ENCODE data around the gene CD81. TPM values are rescaled to one million over a fixed set of nuclear protein-coding genes. Genes with fewer than 3 reads are reported as not detected.

CD81 gene
- total and polyA plus RNA-seq, 10 of the 15 experiments (the other 5 are each of a cell fraction or from before 2014, with no cell fraction given) = 2.0 to 145 (median 57.2) TPM

GRCh38 chr11:2385156-2386151 is 8.3 kb downstream of the CD81 start:
- ATAC-seq = peak; percentile 13
- no TSS peak for BruUV-seq (replicated peaks)
- WGBS (ENCODE audit: insufficient coverage, insufficient replicate concordance, low lambda C conversion rate, missing lambda C conversion rate) = 3% methylated on average over 42 of the region's 48 CpGs
- Histone ChIP-seq H3K4me1 (ENCODE audit: control insufficient read depth, insufficient read depth, low read length) (peaks cover 90% of the 10 kb centered on the region), H3K9ac (ENCODE audit: control insufficient read depth, insufficient read depth, low read length) (peak overlapping the region; percentile 69), H3K4me2 (ENCODE audit: control insufficient read depth, insufficient read depth) (peak overlapping the region; percentile 98), H3K9me3 (replicated peaks; ENCODE audit: control insufficient read depth, insufficient read depth, low read length) (no peaks in the 10 kb centered on the region; the same call in 2 of the 3 replicates), H2AFZ (ENCODE audit: control insufficient read depth, low read depth, low read length) (no peak overlapping the region), H4K20me1 (ENCODE audit: control insufficient read depth, insufficient read depth) (peaks cover 5% of the 10 kb centered on the region; the same call in 1 of the 2 replicates), H3K79me2 (ENCODE audit: control insufficient read depth, insufficient read depth, low read length) (peaks cover 91% of the 10 kb centered on the region), H3K36me3 (ENCODE audit: control insufficient read depth in 2 of 2, insufficient read depth in 2 of 2, low read length in 1 of 2) (peaks cover 0 to 5% of the 10 kb centered on the region in 2 experiments; a peak in 3 of 4 replicates), H3K4me3 (peak overlapping the region; percentile 83), H3K27ac (ENCODE audit: control insufficient read depth, insufficient read depth) (peak overlapping the region; percentile 74), H3K27me3 (replicated peaks in 1 of 2; ENCODE audit: control insufficient read depth in 2 of 2, insufficient read depth in 2 of 2, low read length in 1 of 2) (no peaks in the 10 kb centered on the region)
- peak; percentile 86 for FAIRE-seq
- peak; percentile 36 for DNase-seq (ENCODE audit: low read depth, low spot score)
- POLR2A ChIA-PET = interaction anchor here (0.8 to 2.7 kb wide), 3 partner anchors 8 to 15 kb away, joined by 10 to 33 read pairs (median 31); partner anchors contain the start of genes CD81 and TSSC4
- in situ Hi-C loops (cut with MboI) = loop anchor here (25.0 kb wide), 1 partner anchor 1573 kb away; the partner anchor contains the start of genes PIDD1, PNPLA2 and RPLP2
- RAD21 ChIA-PET (ENCODE audit: unreplicated experiment) = interaction anchor here (1.0 to 2.9 kb wide), 2 partner anchors 8 to 15 kb away, joined by 6 to 18 read pairs; partner anchors contain the start of genes CD81 and TSSC4
- CTCF ChIA-PET = interaction anchor here (1.4 to 3.2 kb wide), 4 partner anchors 14 to 80 kb away, joined by 4 to 23 read pairs (median 12); partner anchors contain the start of gene TSSC4
- intact Hi-C loops (cut with micrococcal nuclease; ENCODE audit: unreplicated experiment) = no loop called here
- SMC1A ChIA-PET (ENCODE audit: uncharacterized antibody, unreplicated experiment) = interaction anchor here (3.1 kb wide), 1 partner anchor 15 kb away, joined by 12 read pairs; the partner anchor contains the start of gene TSSC4
- no peak for TF ChIP-seq E2F8 (IDR thresholded peaks at IDR 0.05; ENCODE audit: low read depth, partially characterized antibody)
- TF ChIP-seq EP300 (IDR thresholded peaks at IDR 0.05; ENCODE audit: borderline replicate concordance in 1 of 2, control insufficient read depth in 1 of 2, low read depth in 2 of 2, low read length in 2 of 2) = peak; percentile 19 to 77; a peak in 1 of 4 replicates
- TF ChIP-seq CREB1 (IDR thresholded peaks at IDR 0.05; ENCODE audit: low read depth) = no peak
- no peak for TF ChIP-seq HDAC2 (IDR thresholded peaks at IDR 0.05)
- no peak for TF ChIP-seq SMAD5 (IDR thresholded peaks at IDR 0.05; ENCODE audit: low read depth)
- TF ChIP-seq SMARCA5 (IDR thresholded peaks at IDR 0.05) = no peak
- no peak for TF ChIP-seq MTA3 (IDR thresholded peaks at IDR 0.05; ENCODE audit: borderline replicate concordance, low read length)
- no peak for TF ChIP-seq EZH2 (IDR thresholded peaks at IDR 0.05; ENCODE audit: borderline replicate concordance, control insufficient read depth, low read depth, low read length)
- TF ChIP-seq CHD4 (IDR thresholded peaks at IDR 0.05) = no peak
- no peak for TF ChIP-seq KAT2A (conservative IDR thresholded peaks at IDR 0.05; ENCODE audit: control insufficient read depth, low read depth, low read length)
- no peak for TF ChIP-seq HSF1 (IDR thresholded peaks at IDR 0.05; ENCODE audit: low read depth, low read length)
- no peak for TF ChIP-seq CEBPZ (IDR thresholded peaks at IDR 0.05; ENCODE audit: low read depth, low read length)

All from GM12878 (cell line).